ENCODE data around the gene AMIGO3.
A peak's percentile ranks its signal among the peaks of the same experiment; 100 is the strongest.

AMIGO3 gene

GRCh38 chr3:49671291-49672288 lies 47.9 kb downstream of the AMIGO3 start:
- in situ Hi-C loops (cut with MboI; ENCODE audit: low sequenced_read_pairs, unreplicated experiment): loop anchor here (10.0 kb wide), 1 partner anchor 127 kb away; no protein-coding TSS in a partner anchor
- DNase-seq (ENCODE audit: low spot score): peak; percentile 86
- TF ChIP-seq CTCF (IDR thresholded peaks at IDR 0.05; ENCODE audit: borderline replicate concordance, control extremely low read depth, extremely low read depth, insufficient read depth, missing control alignments): peak; percentile 75

- DNase-seq (ENCODE audit: low spot score): no peak
- in situ Hi-C loops (cut with MboI; ENCODE audit: low sequenced_read_pairs, unreplicated experiment): loop anchor here (10.0 kb wide), 1 partner anchor 126 kb away; no protein-coding TSS in a partner anchor
- no peak for TF ChIP-seq CTCF (IDR thresholded peaks at IDR 0.05; ENCODE audit: borderline replicate concordance, control extremely low read depth, extremely low read depth, insufficient read depth, missing control alignments)
Measured at GRCh38 chr3:49670940-49671290, 48.6 kb downstream of the AMIGO3 start.

GRCh38 chr3:49669352-49669751 lies 50.1 kb downstream of the AMIGO3 start:
- TF ChIP-seq CTCF (IDR thresholded peaks at IDR 0.05; ENCODE audit: borderline replicate concordance, control extremely low read depth, extremely low read depth, insufficient read depth, missing control alignments): no peak
- no peak for DNase-seq (ENCODE audit: low spot score)
- in situ Hi-C loops (cut with MboI; ENCODE audit: low sequenced_read_pairs, unreplicated experiment): no loop called here

- in situ Hi-C loops (cut with MboI; ENCODE audit: low sequenced_read_pairs, unreplicated experiment): no loop called here
- no peak for DNase-seq (ENCODE audit: low spot score)
Measured at GRCh38 chr3:49668861-49669260, 50.6 kb downstream of the AMIGO3 start.

GRCh38 chr3:49668414-49668797 lies 51.1 kb downstream of the AMIGO3 start:
- no peak for TF ChIP-seq CTCF (IDR thresholded peaks at IDR 0.05; ENCODE audit: borderline replicate concordance, control extremely low read depth, extremely low read depth, insufficient read depth, missing control alignments)
- no peak for DNase-seq (ENCODE audit: low spot score)
- in situ Hi-C loops (cut with MboI; ENCODE audit: low sequenced_read_pairs, unreplicated experiment): no loop called here

More at GRCh38 chr3:49668861-49669260, 50.6 kb downstream of the AMIGO3 start:
- no peak for TF ChIP-seq CTCF (IDR thresholded peaks at IDR 0.05; ENCODE audit: borderline replicate concordance, control extremely low read depth, extremely low read depth, insufficient read depth, missing control alignments)

GRCh38 chr3:49667701-49668413 lies 51.6 kb downstream of the AMIGO3 start:
- in situ Hi-C loops (cut with MboI; ENCODE audit: low sequenced_read_pairs, unreplicated experiment): no loop called here
- TF ChIP-seq CTCF (IDR thresholded peaks at IDR 0.05; ENCODE audit: borderline replicate concordance, control extremely low read depth, extremely low read depth, insufficient read depth, missing control alignments): no peak
- DNase-seq (ENCODE audit: low spot score): no peak
